ENCODE data around the gene SLC12A1. TPM values are rescaled to one million over a fixed set of nuclear protein-coding genes. Genes with fewer than 3 reads are reported as not detected.

SLC12A1 gene
- polyA plus RNA-seq, 1 of the 3 experiments (the other 2 are of a cell fraction), result not detected

- 63% methylated on average over 6 of the region's 6 CpGs for WGBS (ENCODE audit: low lambda C conversion rate)
- DNase-seq, result no peak
- Histone ChIP-seq H3K4me3 (ENCODE audit: low read depth in 2 of 2, low read length in 1 of 2) (no peak overlapping the region), H3K27me3 (ENCODE audit: insufficient read depth) (no peaks in the 10 kb centered on the region), H3K9me2 (no peaks in the 10 kb centered on the region), H2AFZ (ENCODE audit: low read depth) (no peak overlapping the region), H3K27ac (ENCODE audit: low read depth in 2 of 2, low read length in 1 of 2) (no peak overlapping the region), H3K4me1 (ENCODE audit: control insufficient read depth in 1 of 2, insufficient read depth in 2 of 2, low read depth in 1 of 2, low read length in 1 of 2) (no peaks in the 10 kb centered on the region), H3K4me2 (no peak overlapping the region), H3K36me3 (replicated peaks in 1 of 2; ENCODE audit: control insufficient read depth in 1 of 2, insufficient read depth in 2 of 2, low read length in 1 of 2) (no peaks in the 10 kb centered on the region), H4K20me1 (ENCODE audit: insufficient read depth) (no peaks in the 10 kb centered on the region), H3K9ac (no peak overlapping the region), H3K9me3 (no peaks in the 10 kb centered on the region), H3K79me2 (ENCODE audit: insufficient read depth) (no peaks in the 10 kb centered on the region), H3F3A (replicated peaks; ENCODE audit: insufficient read depth) (no peaks in the 10 kb centered on the region)
- ChIA-PET POLR2A (no interaction called here), CTCF (no interaction called here)
- no peak for TF ChIP-seq TAF1 (IDR thresholded peaks at IDR 0.05; ENCODE audit: borderline replicate concordance, low read depth, low read length)
- TF ChIP-seq FOSL2 (IDR thresholded peaks at IDR 0.05; ENCODE audit: borderline replicate concordance, low read depth), result no peak
- no peak for TF ChIP-seq RXRA (IDR thresholded peaks at IDR 0.05; ENCODE audit: borderline replicate concordance, low read depth)
Observed at GRCh38 chr15:48318131-48318530, 112.0 kb downstream of the SLC12A1 start.

GRCh38 chr15:48323294-48323693 is 117.2 kb downstream of the SLC12A1 start:
- ChIA-PET CTCF (interaction anchor here (1.3 kb wide), 1 partner anchor 37 kb away, joined by 4 read pairs; no protein-coding TSS in a partner anchor), POLR2A (no interaction called here)
- no peak for DNase-seq
- no peaks in the 10 kb centered on the region for H3K9me2 ChIP-seq
- H3K4me2 ChIP-seq, result no peak overlapping the region
- H2AFZ ChIP-seq (ENCODE audit: low read depth), result no peak overlapping the region
- TF ChIP-seq TEAD4 (IDR thresholded peaks at IDR 0.05; ENCODE audit: borderline replicate concordance, insufficient read depth) (no peak), SIN3A (IDR thresholded peaks at IDR 0.05; ENCODE audit: borderline replicate concordance, low read depth, low read length) (no peak), SMC3 (IDR thresholded peaks at IDR 0.05; ENCODE audit: low read depth, low read length) (no peak), FOSL2 (IDR thresholded peaks at IDR 0.05; ENCODE audit: borderline replicate concordance, low read depth) (no peak), MAX (IDR thresholded peaks at IDR 0.05; ENCODE audit: low read depth) (no peak), RCOR1 (IDR thresholded peaks at IDR 0.05; ENCODE audit: low read length) (no peak), FOXM1 (IDR thresholded peaks at IDR 0.05; ENCODE audit: low read depth) (no peak), JUND (IDR thresholded peaks at IDR 0.05) (no peak), TCF12 (IDR thresholded peaks at IDR 0.05) (no peak), IRF3 (IDR thresholded peaks at IDR 0.05; ENCODE audit: low read depth, low read length) (no peak), USF2 (IDR thresholded peaks at IDR 0.05; ENCODE audit: borderline replicate concordance, low read depth, low read length) (no peak), MXI1 (IDR thresholded peaks at IDR 0.05; ENCODE audit: low read depth, low read length) (no peak), FOXJ3 (CRISPR knock-in tag; IDR thresholded peaks at IDR 0.05) (no peak)
- TF ChIP-seq, protein P1, sequence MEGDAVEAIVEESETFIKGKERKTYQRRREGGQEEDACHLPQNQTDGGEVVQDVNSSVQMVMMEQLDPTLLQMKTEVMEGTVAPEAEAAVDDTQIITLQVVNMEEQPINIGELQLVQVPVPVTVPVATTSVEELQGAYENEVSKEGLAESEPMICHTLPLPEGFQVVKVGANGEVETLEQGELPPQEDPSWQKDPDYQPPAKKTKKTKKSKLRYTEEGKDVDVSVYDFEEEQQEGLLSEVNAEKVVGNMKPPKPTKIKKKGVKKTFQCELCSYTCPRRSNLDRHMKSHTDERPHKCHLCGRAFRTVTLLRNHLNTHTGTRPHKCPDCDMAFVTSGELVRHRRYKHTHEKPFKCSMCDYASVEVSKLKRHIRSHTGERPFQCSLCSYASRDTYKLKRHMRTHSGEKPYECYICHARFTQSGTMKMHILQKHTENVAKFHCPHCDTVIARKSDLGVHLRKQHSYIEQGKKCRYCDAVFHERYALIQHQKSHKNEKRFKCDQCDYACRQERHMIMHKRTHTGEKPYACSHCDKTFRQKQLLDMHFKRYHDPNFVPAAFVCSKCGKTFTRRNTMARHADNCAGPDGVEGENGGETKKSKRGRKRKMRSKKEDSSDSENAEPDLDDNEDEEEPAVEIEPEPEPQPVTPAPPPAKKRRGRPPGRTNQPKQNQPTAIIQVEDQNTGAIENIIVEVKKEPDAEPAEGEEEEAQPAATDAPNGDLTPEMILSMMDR (IDR thresholded peaks at IDR 0.05), result no peak
- TF ChIP-seq, protein P2, sequence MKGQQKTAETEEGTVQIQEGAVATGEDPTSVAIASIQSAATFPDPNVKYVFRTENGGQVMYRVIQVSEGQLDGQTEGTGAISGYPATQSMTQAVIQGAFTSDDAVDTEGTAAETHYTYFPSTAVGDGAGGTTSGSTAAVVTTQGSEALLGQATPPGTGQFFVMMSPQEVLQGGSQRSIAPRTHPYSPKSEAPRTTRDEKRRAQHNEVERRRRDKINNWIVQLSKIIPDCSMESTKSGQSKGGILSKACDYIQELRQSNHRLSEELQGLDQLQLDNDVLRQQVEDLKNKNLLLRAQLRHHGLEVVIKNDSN (IDR thresholded peaks at IDR 0.05; ENCODE audit: borderline replicate concordance, low read depth), result no peak
- TF ChIP-seq, protein P3, sequence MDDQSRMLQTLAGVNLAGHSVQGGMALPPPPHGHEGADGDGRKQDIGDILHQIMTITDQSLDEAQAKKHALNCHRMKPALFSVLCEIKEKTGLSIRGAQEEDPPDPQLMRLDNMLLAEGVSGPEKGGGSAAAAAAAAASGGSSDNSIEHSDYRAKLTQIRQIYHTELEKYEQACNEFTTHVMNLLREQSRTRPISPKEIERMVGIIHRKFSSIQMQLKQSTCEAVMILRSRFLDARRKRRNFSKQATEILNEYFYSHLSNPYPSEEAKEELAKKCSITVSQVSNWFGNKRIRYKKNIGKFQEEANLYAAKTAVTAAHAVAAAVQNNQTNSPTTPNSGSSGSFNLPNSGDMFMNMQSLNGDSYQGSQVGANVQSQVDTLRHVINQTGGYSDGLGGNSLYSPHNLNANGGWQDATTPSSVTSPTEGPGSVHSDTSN (IDR thresholded peaks at IDR 0.05), result no peak
- no peak overlapping the region for H3K27ac ChIP-seq (ENCODE audit: low read depth in 2 of 2, low read length in 1 of 2)
- peaks cover 4% of the 10 kb centered on the region for H3F3A ChIP-seq (replicated peaks; ENCODE audit: insufficient read depth)
- H3K9ac ChIP-seq, result no peak overlapping the region
- no peaks in the 10 kb centered on the region for H3K9me3 ChIP-seq
- no peak overlapping the region for H3K4me3 ChIP-seq (ENCODE audit: low read depth in 2 of 2, low read length in 1 of 2)
- no peaks in the 10 kb centered on the region for H3K4me1 ChIP-seq (ENCODE audit: control insufficient read depth in 1 of 2, insufficient read depth in 2 of 2, low read depth in 1 of 2, low read length in 1 of 2)
- WGBS (ENCODE audit: low lambda C conversion rate), result 95% methylated on average over 7 of the region's 7 CpGs
- no peaks in the 10 kb centered on the region for H3K79me2 ChIP-seq (ENCODE audit: insufficient read depth)
- no peaks in the 10 kb centered on the region for H3K27me3 ChIP-seq (ENCODE audit: insufficient read depth)
- H3K36me3 ChIP-seq (replicated peaks in 1 of 2; ENCODE audit: control insufficient read depth in 1 of 2, insufficient read depth in 2 of 2, low read length in 1 of 2), result no peaks in the 10 kb centered on the region
- no peaks in the 10 kb centered on the region for H4K20me1 ChIP-seq (ENCODE audit: insufficient read depth)
